D721Med (cell line): ENCODE results near the gene CNPY1.

ENCODE experiments used
- DNase-seq: peaks from one replicate; pipeline ENCODE4 v3.0.0; 2011; ENCODE audit warnings: low spot score; ENCODE audit not compliant: insufficient read length
- FAIRE-seq: peaks from 2 replicates; lab custom pipeline; 2011; peaks lifted over from hg19 to GRCh38; lab: Jason Lieb, UNC
- CTCF ChIP-seq: IDR thresholded peaks from 2 replicates; pipeline ENCODE4 v1.5.1; 2012; ENCODE audit warnings: mild to moderate bottlenecking, control low read depth; ENCODE audit not compliant: insufficient read depth; ENCODE audit errors: missing control alignments

The CNPY1 gene

DNA sequence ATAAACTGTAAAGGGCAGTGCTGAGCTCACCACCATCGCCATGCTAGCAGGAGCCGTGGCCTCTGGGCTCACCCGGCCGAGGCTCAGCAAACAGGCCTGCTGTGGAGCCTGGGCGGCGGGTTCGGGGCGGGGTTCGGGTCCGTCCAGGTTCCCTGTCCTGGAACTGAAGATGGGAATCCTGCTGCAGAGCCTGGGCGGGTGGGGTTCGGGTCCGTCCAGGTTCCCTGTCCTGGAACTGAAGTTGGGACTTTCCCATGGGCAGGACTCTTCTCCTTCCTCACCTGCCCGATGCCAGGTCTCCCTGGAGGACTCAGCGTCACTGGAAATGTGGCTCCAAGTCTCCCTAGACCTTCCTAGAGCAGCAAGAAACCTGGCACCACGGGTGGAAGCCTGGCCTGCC is 51.8 kb downstream of the CNPY1 start:
- FAIRE-seq (no peak), DNase-seq (no peak)
- TF ChIP-seq CTCF: no peak

DNA sequence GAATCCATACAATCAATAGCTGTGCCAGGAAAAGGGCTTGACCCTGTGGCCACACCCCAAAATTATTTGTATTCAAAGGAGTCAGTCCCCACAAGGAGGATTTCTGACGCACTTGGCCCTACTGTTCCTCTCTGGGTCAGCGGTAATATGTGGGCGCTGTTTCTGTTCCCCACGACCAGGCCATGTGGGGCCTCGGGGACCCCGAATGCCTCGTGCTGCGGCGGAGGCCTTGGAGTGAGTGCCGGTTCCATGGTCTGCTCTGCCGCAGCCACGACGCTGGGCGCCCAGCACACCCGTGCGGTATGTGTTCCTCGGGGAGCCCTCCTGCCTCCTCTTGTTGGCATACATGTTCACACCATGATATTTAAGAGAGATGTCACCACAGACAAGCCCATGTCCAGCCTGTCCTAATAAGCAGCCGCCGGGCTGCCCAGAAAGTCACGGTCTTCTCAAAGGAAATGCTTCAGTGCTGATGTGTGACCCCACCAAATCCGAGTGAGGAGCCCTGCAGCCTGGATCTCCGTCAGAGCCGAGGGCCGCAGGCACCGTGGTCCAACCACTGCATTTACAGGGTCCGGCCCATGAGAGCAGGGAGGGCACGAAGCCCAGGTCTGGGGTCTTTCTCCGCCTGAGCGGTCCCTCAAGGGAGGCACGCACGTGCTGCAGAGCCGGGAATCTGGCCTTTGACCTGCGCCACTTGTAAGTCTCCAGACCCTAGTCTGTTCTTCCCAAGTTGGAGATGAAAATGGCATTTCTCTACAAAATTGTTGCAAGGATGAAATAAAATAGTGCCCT is 52.4 kb downstream of the CNPY1 start:
- TF ChIP-seq CTCF: no peak
- no peak for DNase-seq
- no peak for FAIRE-seq

DNA sequence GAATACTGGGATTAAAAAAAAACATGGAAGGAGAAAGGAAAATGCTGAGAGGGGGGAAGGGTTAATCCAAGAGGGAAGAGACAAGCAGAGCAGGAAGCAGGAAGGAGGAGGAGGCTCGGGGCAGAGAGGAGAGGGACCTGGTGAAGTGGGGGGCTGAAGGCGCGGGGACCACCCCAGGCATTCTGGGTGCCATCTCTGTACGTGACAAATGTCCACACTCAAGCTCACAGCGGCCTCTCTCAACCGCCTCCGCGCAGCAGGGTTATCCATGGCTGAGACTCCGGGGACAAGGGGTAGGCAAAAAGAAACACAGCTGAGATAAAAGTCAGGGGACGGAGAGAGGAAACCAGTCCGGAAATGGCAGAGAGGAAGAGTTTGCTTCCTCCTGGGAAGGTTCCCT is 54.5 kb downstream of the CNPY1 start:
- no peak for TF ChIP-seq CTCF
- DNase-seq (no peak), FAIRE-seq (no peak)

- TF ChIP-seq CTCF: no peak
- DNase-seq: no peak
- FAIRE-seq: no peak
These were observed 55.4 kb downstream of the CNPY1 start for GRCh38 chr7:155490697-155491628.

- TF ChIP-seq CTCF: no peak
- DNase-seq (no peak), FAIRE-seq (no peak)
These were observed 56.3 kb downstream of the CNPY1 start for GRCh38 chr7:155489862-155490696.

DNA sequence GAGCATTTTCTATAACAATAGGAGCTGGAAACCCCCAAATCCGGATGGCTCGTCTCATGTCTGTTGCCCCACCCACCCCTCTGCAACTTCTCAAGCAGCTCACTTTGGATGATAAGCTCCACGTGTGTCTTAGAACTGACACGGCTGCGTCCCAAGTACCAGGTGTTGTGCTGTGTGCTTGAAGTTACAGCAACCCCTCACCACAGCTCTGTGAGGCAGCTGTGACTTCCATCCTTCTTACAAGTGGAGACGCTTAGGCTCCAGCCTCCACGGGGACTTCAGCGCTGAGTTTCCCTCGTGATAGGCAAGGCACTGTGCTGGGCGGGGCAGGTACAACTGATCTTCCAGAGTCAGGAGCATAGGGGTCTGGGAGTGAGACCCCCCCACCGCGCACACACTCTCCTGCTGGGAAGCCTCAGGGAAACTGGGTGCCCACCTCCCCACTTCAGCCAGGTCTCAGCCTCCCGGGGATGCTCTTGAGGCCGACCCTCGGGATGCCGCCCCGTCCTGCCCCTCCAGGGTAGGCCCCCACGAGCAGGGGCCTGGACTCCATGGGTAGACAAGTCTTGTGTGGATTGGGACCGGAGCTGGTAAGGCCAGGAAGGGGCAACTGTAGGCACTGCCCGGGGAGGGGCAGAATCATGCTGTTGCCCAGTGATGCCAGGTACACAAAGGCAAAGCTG is 57.1 kb downstream of the CNPY1 start:
- TF ChIP-seq CTCF: no peak
- no peak for DNase-seq
- FAIRE-seq: no peak
